Measurements from ENCODE around the gene HYAL3. TPM values are rescaled to one million over a fixed set of nuclear protein-coding genes. Genes with fewer than 3 reads are reported as not detected.

The HYAL3 gene
- total and polyA plus RNA-seq, 10 of the 15 experiments (the other 5 are each of a cell fraction or from before 2014, with no cell fraction given), result 0.37 to 4.2 (median 2.8) TPM

GRCh38 chr3:50260027-50260941, 38.9 kb downstream of the HYAL3 start (continued):
- TF ChIP-seq SUPT20H (IDR thresholded peaks at IDR 0.05; ENCODE audit: borderline replicate concordance, control insufficient read depth, low read depth, low read length), result no peak
- no peak for TF ChIP-seq EED (IDR thresholded peaks at IDR 0.05; ENCODE audit: low read depth)
- TF ChIP-seq TBL1XR1 (IDR thresholded peaks at IDR 0.05; ENCODE audit: low read depth, low read length), result 0 out of 2 replicates have a peak, but pooled peaks have one; percentile 30
- no peak for TF ChIP-seq IKZF2 (IDR thresholded peaks at IDR 0.05)
- TF ChIP-seq ZNF24 (IDR thresholded peaks at IDR 0.05), result 0 out of 2 replicates have a peak, but pooled peaks have one; percentile 17
- peak; percentile 90 for TF ChIP-seq SMARCA5 (IDR thresholded peaks at IDR 0.05)
- peak; percentile 56; the same call in 1 of the 2 replicates for TF ChIP-seq MXI1 (IDR thresholded peaks at IDR 0.05; ENCODE audit: low read depth, low read length)
- TF ChIP-seq ZBTB11 (CRISPR knock-in tag; IDR thresholded peaks at IDR 0.05), result no peak
- peak; percentile 69 for TF ChIP-seq CREM (IDR thresholded peaks at IDR 0.05; ENCODE audit: low read depth)
- TF ChIP-seq POLR2A (IDR thresholded peaks at IDR 0.05; ENCODE audit: low read depth, low read length), result peak; percentile 75
- TF ChIP-seq KLF5 (IDR thresholded peaks at IDR 0.05; ENCODE audit: partially characterized antibody), result peak; percentile 50
- peak; percentile 58 for TF ChIP-seq NR2F1 (conservative IDR thresholded peaks at IDR 0.05)
- TF ChIP-seq BHLHE40 (IDR thresholded peaks at IDR 0.05; ENCODE audit: borderline replicate concordance in 1 of 2, low read depth in 2 of 2, low read length in 1 of 2), result peak; percentile 89 to 96
- TF ChIP-seq CREB1 (IDR thresholded peaks at IDR 0.05; ENCODE audit: low read depth), result peak; percentile 84
- TF ChIP-seq, protein P1, sequence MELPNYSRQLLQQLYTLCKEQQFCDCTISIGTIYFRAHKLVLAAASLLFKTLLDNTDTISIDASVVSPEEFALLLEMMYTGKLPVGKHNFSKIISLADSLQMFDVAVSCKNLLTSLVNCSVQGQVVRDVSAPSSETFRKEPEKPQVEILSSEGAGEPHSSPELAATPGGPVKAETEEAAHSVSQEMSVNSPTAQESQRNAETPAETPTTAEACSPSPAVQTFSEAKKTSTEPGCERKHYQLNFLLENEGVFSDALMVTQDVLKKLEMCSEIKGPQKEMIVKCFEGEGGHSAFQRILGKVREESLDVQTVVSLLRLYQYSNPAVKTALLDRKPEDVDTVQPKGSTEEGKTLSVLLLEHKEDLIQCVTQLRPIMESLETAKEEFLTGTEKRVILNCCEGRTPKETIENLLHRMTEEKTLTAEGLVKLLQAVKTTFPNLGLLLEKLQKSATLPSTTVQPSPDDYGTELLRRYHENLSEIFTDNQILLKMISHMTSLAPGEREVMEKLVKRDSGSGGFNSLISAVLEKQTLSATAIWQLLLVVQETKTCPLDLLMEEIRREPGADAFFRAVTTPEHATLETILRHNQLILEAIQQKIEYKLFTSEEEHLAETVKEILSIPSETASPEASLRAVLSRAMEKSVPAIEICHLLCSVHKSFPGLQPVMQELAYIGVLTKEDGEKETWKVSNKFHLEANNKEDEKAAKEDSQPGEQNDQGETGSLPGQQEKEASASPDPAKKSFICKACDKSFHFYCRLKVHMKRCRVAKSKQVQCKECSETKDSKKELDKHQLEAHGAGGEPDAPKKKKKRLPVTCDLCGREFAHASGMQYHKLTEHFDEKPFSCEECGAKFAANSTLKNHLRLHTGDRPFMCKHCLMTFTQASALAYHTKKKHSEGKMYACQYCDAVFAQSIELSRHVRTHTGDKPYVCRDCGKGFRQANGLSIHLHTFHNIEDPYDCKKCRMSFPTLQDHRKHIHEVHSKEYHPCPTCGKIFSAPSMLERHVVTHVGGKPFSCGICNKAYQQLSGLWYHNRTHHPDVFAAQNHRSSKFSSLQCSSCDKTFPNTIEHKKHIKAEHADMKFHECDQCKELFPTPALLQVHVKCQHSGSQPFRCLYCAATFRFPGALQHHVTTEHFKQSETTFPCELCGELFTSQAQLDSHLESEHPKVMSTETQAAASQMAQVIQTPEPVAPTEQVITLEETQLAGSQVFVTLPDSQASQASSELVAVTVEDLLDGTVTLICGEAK (IDR thresholded peaks at IDR 0.05; ENCODE audit: borderline replicate concordance), result no peak
- 0 out of 2 replicates have a peak, but pooled peaks have one; percentile 41 for TF ChIP-seq RFX5 (IDR thresholded peaks at IDR 0.05; ENCODE audit: low read depth, low read length)
- peak; percentile 72 for TF ChIP-seq CHD2 (IDR thresholded peaks at IDR 0.05; ENCODE audit: borderline replicate concordance, low read depth, low read length)
- TF ChIP-seq ZBED1 (IDR thresholded peaks at IDR 0.05; ENCODE audit: borderline replicate concordance), result peak; percentile 78; the same call in 1 of the 2 replicates
- TF ChIP-seq MEF2A (IDR thresholded peaks at IDR 0.05; ENCODE audit: insufficient read depth, low read depth, low read length), result 0 out of 2 replicates have a peak, but pooled peaks have one; percentile 42
- TF ChIP-seq IKZF1 (conservative IDR thresholded peaks at IDR 0.05), result peak; percentile 30

All from GM12878 (cell line).